Subcutaneous abdominal adipose tissue (tissue), 5 donors: ENCODE measurements around the gene OR1N2.
"Not testable (repeated sequence)": the region's sequence is repeated elsewhere in the genome, so short reads cannot be mapped to it uniquely, and the experiment has no call there.

ENCODE experiments used
- H3K27ac ChIP-seq: one replicate; pipeline ENCODE4 v1.7.0; 2013; ENCODE audit warnings: low read depth, mild to moderate bottlenecking, inconsistent platforms, low read length, moderate library complexity
- H3K27me3 ChIP-seq, 5 donors: one replicate each; pipeline ENCODE4 v1.7.0; 2013; ENCODE audit warnings: low read length in 5 of 5, inconsistent platforms in 1 of 5; ENCODE audit not compliant: control insufficient read depth in 5 of 5, insufficient read depth in 4 of 5
- H3K36me3 ChIP-seq, 5 donors: one replicate each; pipeline ENCODE4 v1.7.0; 2013; ENCODE audit warnings: low read length in 5 of 5; ENCODE audit not compliant: control insufficient read depth in 5 of 5, insufficient read depth in 5 of 5
- H3K4me1 ChIP-seq, 5 donors: one replicate each; pipeline ENCODE4 v1.7.0; 2013; ENCODE audit warnings: low read length in 5 of 5, mild to moderate bottlenecking in 3 of 5, moderate library complexity in 1 of 5; ENCODE audit not compliant: control insufficient read depth in 5 of 5, insufficient read depth in 5 of 5
- H3K4me3 ChIP-seq, 5 donors: one replicate each; pipeline ENCODE4 v1.7.0; 2013; ENCODE audit warnings: low read length in 5 of 5, low read depth in 1 of 5
- H3K9ac ChIP-seq, 5 donors: one replicate each; pipeline ENCODE4 v1.7.0; 2013; ENCODE audit warnings: low read length in 5 of 5, mild to moderate bottlenecking in 4 of 5, moderate library complexity in 3 of 5
- H3K9me3 ChIP-seq, 5 donors: one replicate each; pipeline ENCODE4 v1.7.0; 2013; ENCODE audit warnings: low read length in 5 of 5; ENCODE audit not compliant: control insufficient read depth in 5 of 5
- donor health status: healthy.
- donor health status: healthy.
- donor health status: healthy.
- donor health status: healthy.
- donor health status: healthy.

Gene OR1N2

GRCh38 chr9:122537066-122537465, 15.8 kb upstream of the OR1N2 start:
- H3K9ac ChIP-seq, H3K27me3 ChIP-seq, H3K36me3 ChIP-seq, H3K4me1 ChIP-seq, H3K4me3 ChIP-seq, H3K9me3 ChIP-seq, H3K27ac ChIP-seq: not testable (repeated sequence)

DNA sequence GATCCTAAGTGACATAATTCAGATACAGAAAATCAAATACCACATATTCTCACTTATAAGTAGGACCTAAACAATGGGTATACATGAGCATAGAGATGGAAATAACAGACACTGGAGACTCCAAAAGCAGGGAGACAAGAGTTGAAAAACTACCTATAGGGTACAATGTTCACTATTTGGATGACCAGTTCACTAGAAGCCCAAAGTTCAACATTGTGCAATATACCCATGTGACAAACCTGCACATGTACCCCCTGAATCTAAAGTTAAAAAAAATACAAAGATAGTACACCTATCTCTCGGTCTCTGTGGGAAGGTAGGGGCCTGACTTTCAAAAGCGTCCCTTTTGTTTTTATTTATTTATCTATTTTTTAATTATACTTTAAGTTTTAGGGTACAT, 14.2 kb upstream of the OR1N2 start:
- no peak overlapping the region for H3K4me3 ChIP-seq
- no peak overlapping the region for H3K9ac ChIP-seq
- H3K27ac ChIP-seq = no peak overlapping the region
- no peaks in the 10 kb centered on the region for H3K27me3 ChIP-seq
- no peaks in the 10 kb centered on the region for H3K36me3 ChIP-seq
- peaks cover 0 to 7% (median 4%) of the 10 kb centered on the region in 5 donors for H3K9me3 ChIP-seq
- no peaks in the 10 kb centered on the region for H3K4me1 ChIP-seq

DNA sequence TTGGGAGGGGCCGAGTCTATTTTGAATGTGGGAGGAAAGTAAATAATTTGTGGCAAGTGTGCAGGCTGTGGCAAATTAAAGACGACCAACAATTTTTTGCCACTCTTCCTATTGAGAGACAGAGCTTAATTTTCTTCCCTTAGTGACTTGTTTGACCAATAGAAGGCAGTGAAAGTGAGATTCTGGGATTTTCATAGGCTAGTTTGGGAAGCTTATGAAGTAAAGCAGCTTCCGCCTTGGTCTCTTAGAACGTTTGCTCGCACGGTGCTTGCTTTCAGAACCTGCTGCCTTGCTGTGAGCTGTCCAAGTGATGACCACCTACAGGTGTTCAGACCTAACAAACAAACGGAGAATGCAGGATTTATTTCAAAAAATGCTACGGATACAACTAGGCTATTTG, 6.7 kb upstream of the OR1N2 start:
- no peak overlapping the region for H3K9ac ChIP-seq
- H3K36me3 ChIP-seq = no peaks in the 10 kb centered on the region
- H3K4me3 ChIP-seq = no peak overlapping the region
- H3K27ac ChIP-seq = no peak overlapping the region
- no peaks in the 10 kb centered on the region for H3K4me1 ChIP-seq
- peaks cover 0 to 4% (median 0%) of the 10 kb centered on the region in 5 donors for H3K9me3 ChIP-seq
- H3K27me3 ChIP-seq = no peaks in the 10 kb centered on the region

DNA sequence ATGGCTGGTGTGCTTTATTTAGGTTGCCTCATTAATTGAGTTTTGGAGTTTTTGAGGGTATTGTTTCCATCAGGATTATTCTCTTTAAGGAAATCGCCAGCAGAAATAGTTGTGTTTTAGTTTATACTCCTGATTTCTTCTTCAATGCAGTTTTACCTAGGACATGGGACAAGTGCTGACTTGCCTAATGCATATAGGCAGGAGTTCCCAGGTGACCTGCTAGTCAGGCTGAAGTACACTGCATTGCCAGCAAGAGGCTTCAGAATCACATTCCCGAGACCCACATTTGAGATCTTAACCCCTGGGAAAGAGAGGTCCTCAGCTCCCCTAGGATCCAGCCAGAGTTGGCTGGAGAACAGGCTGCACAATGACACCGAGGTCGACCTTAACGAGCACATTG, 1.5 kb upstream of the OR1N2 start:
- no peaks in the 10 kb centered on the region for H3K4me1 ChIP-seq
- peak overlapping the region in 1 of 5 donors; percentile 16 for H3K9ac ChIP-seq
- no peak overlapping the region for H3K27ac ChIP-seq
- peaks cover 0 to 7% (median 0%) of the 10 kb centered on the region in 5 donors for H3K27me3 ChIP-seq
- no peaks in the 10 kb centered on the region for H3K36me3 ChIP-seq
- no peak overlapping the region for H3K4me3 ChIP-seq
- peaks cover 0 to 4% (median 0%) of the 10 kb centered on the region in 5 donors for H3K9me3 ChIP-seq

- no peaks in the 10 kb centered on the region for H3K4me1 ChIP-seq
- no peaks in the 10 kb centered on the region for H3K36me3 ChIP-seq
- H3K9ac ChIP-seq = no peak overlapping the region
- no peak overlapping the region for H3K4me3 ChIP-seq
- H3K27ac ChIP-seq = no peak overlapping the region
- peaks cover 0 to 3% (median 0%) of the 10 kb centered on the region in 5 donors for H3K27me3 ChIP-seq
- peaks cover 0 to 22% (median 7%) of the 10 kb centered on the region in 5 donors for H3K9me3 ChIP-seq
These were observed 8.5 kb downstream of the OR1N2 start for GRCh38 chr9:122561446-122561845.

GRCh38 chr9:122562134-122562760, 9.3 kb downstream of the OR1N2 start:
- Histone ChIP-seq H3K4me3 (no peak overlapping the region), H3K9ac (no peak overlapping the region), H3K36me3 (no peaks in the 10 kb centered on the region), H3K4me1 (no peaks in the 10 kb centered on the region), H3K9me3 (peaks cover 0 to 22% (median 7%) of the 10 kb centered on the region in 5 donors), H3K27ac (no peak overlapping the region), H3K27me3 (peaks cover 0 to 3% (median 0%) of the 10 kb centered on the region in 5 donors)

DNA sequence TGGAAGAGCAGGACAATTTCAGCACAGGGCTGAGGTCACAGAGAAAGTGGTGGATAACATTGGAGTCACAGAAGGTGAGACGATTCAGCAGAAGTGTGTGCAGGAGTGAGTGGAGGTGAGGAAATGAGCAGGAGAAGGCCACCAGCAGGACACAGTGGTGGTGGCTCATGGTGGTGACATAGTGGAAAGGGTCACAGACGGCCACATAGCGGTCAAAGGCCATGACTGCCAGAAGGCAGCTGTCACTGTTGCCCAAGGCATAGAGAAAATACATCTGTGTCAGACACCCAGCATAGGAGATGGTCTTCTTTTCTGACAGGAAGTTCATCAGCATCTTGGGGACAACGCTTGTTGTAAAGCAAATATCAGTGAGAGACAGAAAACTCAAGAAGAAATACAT, 15.0 kb downstream of the OR1N2 start:
- H3K4me3 ChIP-seq = no peak overlapping the region
- H3K4me1 ChIP-seq = no peaks in the 10 kb centered on the region
- no peaks in the 10 kb centered on the region for H3K27me3 ChIP-seq
- no peaks in the 10 kb centered on the region for H3K36me3 ChIP-seq
- H3K9ac ChIP-seq = no peak overlapping the region
- no peak overlapping the region for H3K27ac ChIP-seq
- peaks cover 0 to 7% (median 0%) of the 10 kb centered on the region in 5 donors for H3K9me3 ChIP-seq

- Histone ChIP-seq H3K27me3 (no peaks in the 10 kb centered on the region), H3K27ac (no peak overlapping the region), H3K4me3 (no peak overlapping the region), H3K36me3 (peaks cover 0 to 4% (median 0%) of the 10 kb centered on the region in 5 donors), H3K4me1 (no peaks in the 10 kb centered on the region), H3K9me3 (peaks cover 0 to 2% (median 0%) of the 10 kb centered on the region in 5 donors), H3K9ac (no peak overlapping the region)
These were observed 19.5 kb downstream of the OR1N2 start for GRCh38 chr9:122572456-122572855.

DNA sequence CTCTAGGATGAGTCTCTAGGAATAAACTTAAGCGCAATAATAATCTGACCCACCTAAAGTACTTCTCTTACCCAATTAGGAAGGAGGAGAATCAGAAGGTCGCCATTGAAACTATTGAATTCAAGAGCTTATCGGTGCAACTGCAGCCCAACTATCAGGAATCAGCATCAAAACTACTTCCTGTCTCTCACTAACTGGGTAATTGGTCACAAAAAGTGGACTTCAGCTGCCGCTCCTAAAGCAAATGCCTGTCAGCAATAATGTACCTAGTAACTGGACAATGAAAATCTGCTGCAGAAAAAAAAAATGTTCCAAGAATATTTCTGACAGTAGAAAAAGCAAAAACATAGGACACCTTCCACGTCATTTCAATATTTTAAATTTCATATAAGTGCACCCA, 27.0 kb downstream of the OR1N2 start:
- peaks cover 0 to 4% (median 0%) of the 10 kb centered on the region in 5 donors for H3K36me3 ChIP-seq
- H3K9ac ChIP-seq = no peak overlapping the region
- no peak overlapping the region for H3K27ac ChIP-seq
- H3K9me3 ChIP-seq = no peaks in the 10 kb centered on the region
- no peaks in the 10 kb centered on the region for H3K4me1 ChIP-seq
- no peaks in the 10 kb centered on the region for H3K27me3 ChIP-seq
- H3K4me3 ChIP-seq = no peak overlapping the region

DNA sequence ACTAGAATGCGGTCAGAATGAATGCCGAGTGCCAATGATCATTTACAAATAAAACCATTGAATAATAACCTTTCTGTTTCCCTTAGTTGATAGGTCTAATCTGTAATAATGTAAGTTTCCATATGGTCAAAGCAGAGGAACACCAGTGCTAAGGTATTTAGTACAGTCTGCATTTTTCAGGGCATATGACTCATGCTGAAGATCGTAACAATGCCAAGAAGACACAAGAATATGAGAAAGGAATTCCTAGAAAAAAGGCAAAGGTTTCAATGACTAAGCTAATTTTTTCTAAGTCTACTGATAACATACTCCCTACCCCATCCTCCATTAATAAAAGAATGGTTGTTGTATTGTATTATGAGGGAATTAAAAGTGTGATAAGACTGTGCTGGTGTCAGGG, 27.4 kb downstream of the OR1N2 start:
- Histone ChIP-seq H3K9ac (no peak overlapping the region), H3K4me1 (no peaks in the 10 kb centered on the region), H3K36me3 (peaks cover 0 to 4% (median 0%) of the 10 kb centered on the region in 5 donors), H3K27ac (no peak overlapping the region), H3K27me3 (no peaks in the 10 kb centered on the region), H3K4me3 (no peak overlapping the region), H3K9me3 (no peaks in the 10 kb centered on the region)
